HepG2 (cell line): ENCODE results near the gene ZNF605. TPM values are rescaled to one million over a fixed set of nuclear protein-coding genes. Genes with fewer than 3 reads are reported as not detected.

Experiments used
- ATM ChIP-seq: fragments of 450-650 bp; IDR thresholded peaks from 2 replicates; pipeline ENCODE4 v1.7.1; 2017; ENCODE audit warnings: mild to moderate bottlenecking, borderline replicate concordance
- CEBPG ChIP-seq: IDR thresholded peaks from 2 replicates; pipeline ENCODE4 v1.6.1; 2016
- CSRNP2 ChIP-seq: sonication (generic); formaldehyde crosslinking; conservative IDR thresholded peaks from 2 replicates; pipeline ENCODE4 v1.8.0; 2022; ENCODE audit warnings: low read depth, missing genetic modification reagents
- EED ChIP-seq: sonication (generic); formaldehyde crosslinking; IDR thresholded peaks from 2 replicates; pipeline ENCODE4 v1.5.0; 2020; ENCODE audit warnings: mild to moderate bottlenecking, missing genetic modification reagents
- HIC2 ChIP-seq: sonication (generic); formaldehyde crosslinking; IDR thresholded peaks from 2 replicates; pipeline ENCODE4 v1.9.0; 2022; ENCODE audit warnings: low read depth, missing genetic modification reagents
- HOMEZ ChIP-seq: IDR thresholded peaks from 2 replicates; pipeline ENCODE4 v1.6.1; 2016; ENCODE audit warnings: low read depth
- KDM5A ChIP-seq: fragments of 200-600 bp; sonication (generic); IDR thresholded peaks from 2 replicates; pipeline ENCODE4 v1.7.0; 2018; ENCODE audit warnings: antibody characterized with exemption, mild to moderate bottlenecking, low read length, borderline replicate concordance
- MXD1 ChIP-seq: sonication (generic); formaldehyde crosslinking; IDR thresholded peaks from 2 replicates; pipeline ENCODE4 v1.4.0; 2020; ENCODE audit warnings: mild to moderate bottlenecking, missing genetic modification reagents
- RBFOX2 ChIP-seq: fragments of 200-400 bp; formaldehyde crosslinking; IDR thresholded peaks from 2 replicates; pipeline ENCODE4 v1.6.1; 2017; ENCODE audit warnings: low read depth, mild to moderate bottlenecking, low read length
- RORA ChIP-seq: sonication (generic); formaldehyde crosslinking; IDR thresholded peaks from 2 replicates; pipeline ENCODE4 v1.5.0; 2020; ENCODE audit warnings: mild to moderate bottlenecking, missing genetic modification reagents, moderate library complexity
- SRF ChIP-seq: IDR thresholded peaks from 2 replicates; pipeline ENCODE4 v1.6.1; 2011; ENCODE audit warnings: mild to moderate bottlenecking, low read depth, low read length, moderate library complexity
- TARDBP ChIP-seq: sonication (generic); formaldehyde crosslinking; IDR thresholded peaks from 2 replicates; pipeline ENCODE4 v1.8.0; 2022; ENCODE audit warnings: mild to moderate bottlenecking, missing genetic modification reagents
- ZBTB1 ChIP-seq: sonication (generic); formaldehyde crosslinking; IDR thresholded peaks from 2 replicates; pipeline ENCODE4 v1.4.0; 2020; ENCODE audit warnings: missing genetic modification reagents, borderline replicate concordance
- ZFP82 ChIP-seq: sonication (generic); formaldehyde crosslinking; IDR thresholded peaks from 2 replicates; pipeline ENCODE4 v1.5.1; 2020; ENCODE audit warnings: mild to moderate bottlenecking, missing genetic modification reagents, borderline replicate concordance
- ZNF276 ChIP-seq: sonication (generic); formaldehyde crosslinking; IDR thresholded peaks from 2 replicates; pipeline ENCODE4 v1.4.0; 2020; ENCODE audit warnings: mild to moderate bottlenecking, low read depth, missing genetic modification reagents
- ZNF564 ChIP-seq: sonication (generic); formaldehyde crosslinking; IDR thresholded peaks from 2 replicates; pipeline ENCODE4 v1.8.1; 2023; ENCODE audit warnings: mild to moderate bottlenecking, missing genetic modification reagents
- ZNF891 ChIP-seq: sonication (generic); formaldehyde crosslinking; IDR thresholded peaks from 2 replicates; pipeline ENCODE4 v1.5.0; 2020; ENCODE audit warnings: mild to moderate bottlenecking, missing genetic modification reagents
- ZXDC ChIP-seq: sonication (generic); formaldehyde crosslinking; IDR thresholded peaks from 2 replicates; pipeline ENCODE4 v1.5.0; 2020; ENCODE audit warnings: mild to moderate bottlenecking, missing genetic modification reagents
- polyA plus RNA-seq, 8 experiments: library from polyadenylated mRNA; depleted of rRNA in 3 of 8; stranded (reverse) in 7 of 8; unstranded in 1 of 8; fragments of >200 nt; fragmentation: Illumina TruSeq in 4 of 8; extraction: Trizol in 4 of 8; gene quantifications; 2 replicates each; pipeline versions ENCODE4 v1.2.1 to v1.2.3, GENCODE V29; 2011 to 2016; ENCODE audit warnings: low read depth in 4 of 8, missing spikeins in 1 of 8, mixed read lengths in 1 of 8; ENCODE audit not compliant: insufficient read depth in 1 of 8
- total RNA-seq, 5 experiments: library from RNA; depleted of rRNA; stranded (reverse); fragments of >200 nt; fragmentation: Illumina TruSeq; extraction: Trizol; gene quantifications; 2 replicates each; pipeline ENCODE4 v1.2.3, GENCODE V29; 2016; ENCODE audit warnings: low read depth in 1 of 5

The ZNF605 gene
- total and polyA plus RNA-seq, 2 of the 13 experiments (the other 11 are each of a cell fraction or from before 2014, with no cell fraction given): 6.7 to 6.8 TPM

GRCh38 chr12:132955094-132956010 is 754 bp downstream of the ZNF605 start (continued):
- TF ChIP-seq HIC2 (no peak), ZBTB1 (no peak), HOMEZ (CRISPR knock-in tag) (no peak), ZNF276 (no peak), TARDBP (CRISPR knock-in tag) (no peak), MXD1 (CRISPR knock-in tag) (no peak), ZNF891 (CRISPR knock-in tag) (peak; percentile 28; the same call in 1 of the 2 replicates), ATM (no peak), ZXDC (CRISPR knock-in tag) (0 out of 2 replicates have a peak, but pooled peaks have one; percentile 56), KDM5A (no peak), CEBPG (CRISPR knock-in tag) (peak; percentile 26; the same call in 1 of the 2 replicates), RBFOX2 (0 out of 2 replicates have a peak, but pooled peaks have one; percentile 24), EED (CRISPR knock-in tag) (peak; percentile 53; the same call in 1 of the 2 replicates), RORA (CRISPR knock-in tag) (no peak), ZFP82 (CRISPR knock-in tag) (0 out of 2 replicates have a peak, but pooled peaks have one; percentile 62), SRF (no peak), ZNF564 (CRISPR knock-in tag) (no peak), CSRNP2 (CRISPR knock-in tag) (no peak)
